A549 (cell line): ENCODE results near the gene CD164.

ENCODE experiments used
- CTCF ChIP-seq: fragments of >200 bp; sonication (Bioruptor Twin); formaldehyde crosslinking; IDR thresholded peaks from 3 replicates; pipeline ENCODE4 v1.5.1; 2016
- ZNF302 ChIP-seq: fragments of 250-450 bp; sonication (Bioruptor Pico); IDR thresholded peaks from 2 replicates; pipeline ENCODE4 v1.9.0; 2021; ENCODE audit warnings: inconsistent platforms, mild to moderate bottlenecking, moderate library complexity

DNA sequence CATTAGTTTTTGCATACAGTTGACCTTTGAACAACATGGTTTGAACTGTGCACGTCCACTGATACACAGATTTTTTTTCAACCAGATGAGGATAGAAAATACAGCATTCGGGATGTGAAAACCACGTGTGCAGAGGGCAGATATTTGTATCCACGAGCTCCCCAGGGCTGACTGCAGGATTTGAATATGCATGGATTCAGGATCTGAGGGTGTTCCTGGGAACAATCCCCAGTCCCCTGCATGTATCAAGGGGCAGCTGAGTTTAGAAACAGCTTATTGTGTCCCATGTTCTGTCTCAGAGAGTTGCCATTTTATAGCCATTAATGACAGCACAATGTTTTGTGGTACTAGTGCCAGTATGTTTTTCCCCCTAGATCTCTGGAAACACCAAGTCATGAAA is 53.6 kb downstream of the CD164 start:
- TF ChIP-seq CTCF (no peak), ZNF302 (CRISPR knock-in tag) (no peak)
